BE2C (cell line): ENCODE data around the gene GNRH2.

ENCODE experiments used
- DNase-seq: peaks from one replicate; pipeline ENCODE4 v3.0.0-alpha.2; 2020
- H3K27me3 ChIP-seq: fragments of 250-450 bp; sonication (Bioruptor Pico); 2 replicates; pipeline ENCODE4 v1.5.1; 2020; ENCODE audit warnings: mild to moderate bottlenecking
- H3K36me3 ChIP-seq: fragments of 250-450 bp; sonication (Bioruptor Pico); 2 replicates; pipeline ENCODE4 v1.5.1; 2020; ENCODE audit warnings: mild to moderate bottlenecking
- H3K4me1 ChIP-seq: fragments of 250-450 bp; sonication (Bioruptor Pico); 2 replicates; pipeline ENCODE4 v1.5.1; 2020
- H3K4me3 ChIP-seq: 2 replicates; pipeline ENCODE4 v1.5.1; 2011; ENCODE audit warnings: low read depth, low read length
- H3K9me3 ChIP-seq: fragments of 250-450 bp; sonication (Bioruptor Pico); 2 replicates; pipeline ENCODE4 v1.5.1; 2020
- CTCF ChIP-seq: IDR thresholded peaks from 2 replicates; pipeline ENCODE4 v1.5.1; 2012; ENCODE audit warnings: mild to moderate bottlenecking, low read depth, low read length

GNRH2 gene

GRCh38 chr20:3084986-3085360 is 41.6 kb downstream of the GNRH2 start:
- DNase-seq: no peak
- Histone ChIP-seq H3K9me3 (no peaks in the 10 kb centered on the region), H3K27me3 (peaks cover 29% of the 10 kb centered on the region), H3K4me3 (no peak overlapping the region), H3K4me1 (no peaks in the 10 kb centered on the region), H3K36me3 (no peaks in the 10 kb centered on the region)
- TF ChIP-seq CTCF: no peak

GRCh38 chr20:3085571-3086072 is 42.2 kb downstream of the GNRH2 start:
- no peak for DNase-seq
- H3K9me3 ChIP-seq: no peaks in the 10 kb centered on the region
- no peaks in the 10 kb centered on the region for H3K4me1 ChIP-seq
- no peak for TF ChIP-seq CTCF
- peaks cover 27% of the 10 kb centered on the region for H3K27me3 ChIP-seq
- no peak overlapping the region for H3K4me3 ChIP-seq
- H3K36me3 ChIP-seq: no peaks in the 10 kb centered on the region

- no peak overlapping the region for H3K4me3 ChIP-seq
- TF ChIP-seq CTCF: no peak
- no peaks in the 10 kb centered on the region; the same call in 1 of the 2 replicates for H3K4me1 ChIP-seq
- peaks cover 9% of the 10 kb centered on the region for H3K27me3 ChIP-seq
- DNase-seq: no peak
- H3K9me3 ChIP-seq: no peaks in the 10 kb centered on the region
- no peaks in the 10 kb centered on the region for H3K36me3 ChIP-seq
Observed at GRCh38 chr20:3088031-3088430, 44.6 kb downstream of the GNRH2 start.

GRCh38 chr20:3090565-3090964 is 47.1 kb downstream of the GNRH2 start:
- Histone ChIP-seq H3K9me3 (no peaks in the 10 kb centered on the region), H3K4me1 (no peaks in the 10 kb centered on the region; the same call in 1 of the 2 replicates)
- DNase-seq: no peak

GRCh38 chr20:3092611-3093379 is 49.4 kb downstream of the GNRH2 start:
- DNase-seq: peak; percentile 57
- Histone ChIP-seq H3K4me3 (peak overlapping the region; percentile 52), H3K9me3 (no peaks in the 10 kb centered on the region), H3K4me1 (no peaks in the 10 kb centered on the region; the same call in 1 of the 2 replicates), H3K36me3 (no peaks in the 10 kb centered on the region), H3K27me3 (no peaks in the 10 kb centered on the region; the same call in 1 of the 2 replicates)
- no peak for TF ChIP-seq CTCF

More at GRCh38 chr20:3090565-3090964, 47.1 kb downstream of the GNRH2 start:
- no peak for TF ChIP-seq CTCF
- no peaks in the 10 kb centered on the region for H3K36me3 ChIP-seq
- no peaks in the 10 kb centered on the region; the same call in 1 of the 2 replicates for H3K27me3 ChIP-seq
- H3K4me3 ChIP-seq: no peak overlapping the region

- Histone ChIP-seq H3K4me1 (no peaks in the 10 kb centered on the region; the same call in 1 of the 2 replicates), H3K9me3 (no peaks in the 10 kb centered on the region), H3K36me3 (no peaks in the 10 kb centered on the region), H3K4me3 (no peak overlapping the region), H3K27me3 (no peaks in the 10 kb centered on the region; the same call in 1 of the 2 replicates)
- no peak for DNase-seq
- TF ChIP-seq CTCF: no peak
Observed at GRCh38 chr20:3093861-3094361, 50.5 kb downstream of the GNRH2 start.
